ENCODE results near the gene VIL1. TPM values are rescaled to one million over a fixed set of nuclear protein-coding genes. Genes with fewer than 3 reads are reported as not detected.

Gene VIL1
- total RNA-seq, 1 experiment from 2014 or later: not detected

- peaks cover 1% of the 10 kb centered on the region; the same call in 1 of the 2 replicates for H3F3A ChIP-seq (ENCODE audit: insufficient read depth, low read depth)
- 0 out of 2 replicates have a peak overlapping the region, but pooled peaks have one; percentile 23 for H3K27ac ChIP-seq
- H2AFZ ChIP-seq: peak overlapping the region; percentile 75
- ChIA-PET CTCF (no interaction called here), POLR2A (ENCODE audit: unreplicated experiment) (interaction anchor here (0.7 kb wide), 3 partner anchors 93 to 229 kb away, joined by 3 to 5 read pairs (median 3); no protein-coding TSS in a partner anchor)
- no peaks in the 10 kb centered on the region for H3K27me3 ChIP-seq (ENCODE audit: insufficient read depth, low read depth)
- no peaks in the 10 kb centered on the region for H4K20me1 ChIP-seq (ENCODE audit: insufficient read depth)
- H3K79me2 ChIP-seq (ENCODE audit: low read depth): no peaks in the 10 kb centered on the region
- intact Hi-C loops (cut with micrococcal nuclease; ENCODE audit: unreplicated experiment): no loop called here
- H3K9me3 ChIP-seq (ENCODE audit: insufficient read depth, low read depth): no peaks in the 10 kb centered on the region
- no peaks in the 10 kb centered on the region for H3K9me2 ChIP-seq (ENCODE audit: insufficient read depth)
- no peaks in the 10 kb centered on the region for H3K36me3 ChIP-seq (ENCODE audit: low read depth)
- DNase-seq: peak; percentile 59 to 72
- peak overlapping the region; percentile 77 for H3K4me2 ChIP-seq
- BruUV-seq (replicated peaks): no TSS peak
- H3K4me1 ChIP-seq (replicated peaks; ENCODE audit: insufficient read depth): no peaks in the 10 kb centered on the region
- peak overlapping the region; percentile 51; the same call in 1 of the 2 replicates for H3K4me3 ChIP-seq
- TF ChIP-seq CTCF (conservative IDR thresholded peaks at IDR 0.05) (no peak), EZH2 (IDR thresholded peaks at IDR 0.05; ENCODE audit: low read depth) (no peak)
These were observed 31.3 kb upstream of the VIL1 start for GRCh38 chr2:218387369-218388194.

GRCh38 chr2:218389333-218390150, 29.4 kb upstream of the VIL1 start:
- ChIA-PET POLR2A (ENCODE audit: unreplicated experiment) (no interaction called here), CTCF (no interaction called here)
- Histone ChIP-seq H3K36me3 (ENCODE audit: low read depth) (no peaks in the 10 kb centered on the region), H3K4me3 (no peak overlapping the region), H3K9me2 (ENCODE audit: insufficient read depth) (no peaks in the 10 kb centered on the region), H3K9me3 (ENCODE audit: insufficient read depth, low read depth) (no peaks in the 10 kb centered on the region), H4K20me1 (ENCODE audit: insufficient read depth) (no peaks in the 10 kb centered on the region), H2AFZ (no peak overlapping the region), H3F3A (ENCODE audit: insufficient read depth, low read depth) (peaks cover 6% of the 10 kb centered on the region; the same call in 1 of the 2 replicates), H3K4me1 (replicated peaks; ENCODE audit: insufficient read depth) (no peaks in the 10 kb centered on the region), H3K79me2 (ENCODE audit: low read depth) (no peaks in the 10 kb centered on the region), H3K27ac (no peak overlapping the region), H3K27me3 (ENCODE audit: insufficient read depth, low read depth) (no peaks in the 10 kb centered on the region), H3K4me2 (no peak overlapping the region)
- intact Hi-C loops (cut with micrococcal nuclease; ENCODE audit: unreplicated experiment): no loop called here
- TF ChIP-seq CTCF (conservative IDR thresholded peaks at IDR 0.05) (no peak), EZH2 (IDR thresholded peaks at IDR 0.05; ENCODE audit: low read depth) (no peak)
- BruUV-seq (replicated peaks): no TSS peak
- DNase-seq: peak in 1 of 2 experiments; percentile 13

DNA sequence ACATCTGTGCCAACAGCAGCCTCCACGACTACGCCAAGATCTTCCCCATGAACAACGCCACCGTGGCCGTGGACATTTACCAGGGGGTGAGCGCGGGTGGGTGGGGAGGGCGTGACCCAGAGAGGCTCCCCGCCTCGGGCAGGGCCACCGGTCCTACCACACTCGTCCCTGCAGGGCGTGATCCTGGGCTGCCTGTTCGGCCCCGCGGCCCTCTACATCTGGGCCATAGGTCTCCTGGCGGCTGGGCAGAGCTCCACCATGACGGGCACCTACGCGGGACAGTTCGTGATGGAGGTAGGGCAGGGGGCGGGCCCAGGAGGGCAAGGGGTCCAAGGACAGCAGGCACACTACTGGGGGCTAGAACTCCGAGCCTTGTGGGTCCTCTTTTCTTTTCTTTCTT, 27.7 kb upstream of the VIL1 start:
- H2AFZ ChIP-seq: no peak overlapping the region
- TF ChIP-seq CTCF (conservative IDR thresholded peaks at IDR 0.05): no peak
- no peak for TF ChIP-seq EZH2 (IDR thresholded peaks at IDR 0.05; ENCODE audit: low read depth)
- no TSS peak for BruUV-seq (replicated peaks)
- H3K27me3 ChIP-seq (ENCODE audit: insufficient read depth, low read depth): no peaks in the 10 kb centered on the region
- peaks cover 8% of the 10 kb centered on the region for H3K4me1 ChIP-seq (replicated peaks; ENCODE audit: insufficient read depth)
- no peaks in the 10 kb centered on the region for H3K9me3 ChIP-seq (ENCODE audit: insufficient read depth, low read depth)
- peaks cover 6% of the 10 kb centered on the region; the same call in 1 of the 2 replicates for H3F3A ChIP-seq (ENCODE audit: insufficient read depth, low read depth)
- H3K27ac ChIP-seq: no peak overlapping the region
- CTCF ChIA-PET: no interaction called here
- POLR2A ChIA-PET (ENCODE audit: unreplicated experiment): no interaction called here
- H3K4me2 ChIP-seq: no peak overlapping the region
- no peak overlapping the region for H3K4me3 ChIP-seq
- no peaks in the 10 kb centered on the region for H4K20me1 ChIP-seq (ENCODE audit: insufficient read depth)
- DNase-seq: no peak
- intact Hi-C loops (cut with micrococcal nuclease; ENCODE audit: unreplicated experiment): no loop called here
- no peaks in the 10 kb centered on the region for H3K9me2 ChIP-seq (ENCODE audit: insufficient read depth)
- no peaks in the 10 kb centered on the region for H3K36me3 ChIP-seq (ENCODE audit: low read depth)
- no peaks in the 10 kb centered on the region for H3K79me2 ChIP-seq (ENCODE audit: low read depth)
